ENCODE measurements around the gene SPNS2. TPM values are rescaled to one million over a fixed set of nuclear protein-coding genes. Genes with fewer than 3 reads are reported as not detected.
A peak's percentile ranks its signal among the peaks of the same experiment; 100 is the strongest.

The SPNS2 gene
- polyA plus RNA-seq, 1 donor (not counting 4 experiments of a cell fraction or from before 2014, with no cell fraction given), result 0.10 TPM

- Histone ChIP-seq H2AFZ (ENCODE audit: control insufficient read depth, low read length) (no peak overlapping the region), H3K9me1 (ENCODE audit: control insufficient read depth, extremely low read depth, insufficient read depth, low read length) (no peaks in the 10 kb centered on the region), H3K9me3 (ENCODE audit: control insufficient read depth, low read depth, low read length) (no peaks in the 10 kb centered on the region), H3K4me1 (ENCODE audit: control insufficient read depth, extremely low read depth, insufficient read depth, low read length) (peaks cover 22% of the 10 kb centered on the region), H3K27ac (ENCODE audit: control insufficient read depth, insufficient read depth, low read length) (no peak overlapping the region), H3K4me2 (ENCODE audit: control insufficient read depth, extremely low read depth, insufficient read depth, low read depth, low read length) (no peak overlapping the region), H4K20me1 (ENCODE audit: control insufficient read depth, extremely low read depth, insufficient read depth, low read length) (no peaks in the 10 kb centered on the region), H3K4me3 (ENCODE audit: control insufficient read depth in 2 of 3, extremely low read depth in 1 of 3, insufficient read depth in 2 of 3, low read depth in 1 of 3, low read length in 3 of 3) (no peak overlapping the region), H3K79me2 (ENCODE audit: control insufficient read depth, insufficient read depth, low read length) (no peaks in the 10 kb centered on the region), H3K9ac (ENCODE audit: control insufficient read depth, extremely low read depth, insufficient read depth, low read length) (no peak overlapping the region), H3K27me3 (ENCODE audit: control insufficient read depth, extremely low read depth, insufficient read depth, low read length) (no peaks in the 10 kb centered on the region), H3K36me3 (ENCODE audit: control insufficient read depth in 2 of 2, extremely low read depth in 1 of 2, insufficient read depth in 2 of 2, low read length in 2 of 2) (no peaks in the 10 kb centered on the region)
- FAIRE-seq (no peak), DNase-seq (ENCODE audit: low read depth, low spot score) (no peak)
- dilution Hi-C loops (cut with MboI; ENCODE audit: extremely low pct_ligation_motif_present, low sequenced_read_pairs), result no loop called here
- no peak for TF ChIP-seq CTCF (optimal IDR thresholded peaks at IDR 0.05 in 1 of 3, IDR thresholded peaks at IDR 0.05 in 1 of 3, conservative IDR thresholded peaks at IDR 0.05 in 1 of 3; ENCODE audit: extremely low read depth in 1 of 3, insufficient read depth in 2 of 3, low read length in 3 of 3)
- no peak for TF ChIP-seq EZH2 (IDR thresholded peaks at IDR 0.05; ENCODE audit: low read length)
These were observed 62.2 kb downstream of the SPNS2 start for GRCh38 chr17:4560837-4561256.

- Histone ChIP-seq H3K27ac (ENCODE audit: control insufficient read depth, insufficient read depth, low read length) (no peak overlapping the region), H3K79me2 (ENCODE audit: control insufficient read depth, insufficient read depth, low read length) (no peaks in the 10 kb centered on the region), H3K4me3 (ENCODE audit: control insufficient read depth in 2 of 3, extremely low read depth in 1 of 3, insufficient read depth in 2 of 3, low read depth in 1 of 3, low read length in 3 of 3) (peak overlapping the region in 1 of 3 experiments; percentile 11), H2AFZ (ENCODE audit: control insufficient read depth, low read length) (peak overlapping the region; percentile 27), H3K4me2 (ENCODE audit: control insufficient read depth, extremely low read depth, insufficient read depth, low read depth, low read length) (peak overlapping the region; percentile 61), H3K9me1 (ENCODE audit: control insufficient read depth, extremely low read depth, insufficient read depth, low read length) (no peaks in the 10 kb centered on the region), H3K36me3 (ENCODE audit: control insufficient read depth in 2 of 2, extremely low read depth in 1 of 2, insufficient read depth in 2 of 2, low read length in 2 of 2) (no peaks in the 10 kb centered on the region), H3K9ac (ENCODE audit: control insufficient read depth, extremely low read depth, insufficient read depth, low read length) (no peak overlapping the region), H3K27me3 (ENCODE audit: control insufficient read depth, extremely low read depth, insufficient read depth, low read length) (no peaks in the 10 kb centered on the region), H3K9me3 (ENCODE audit: control insufficient read depth, low read depth, low read length) (no peaks in the 10 kb centered on the region), H4K20me1 (ENCODE audit: control insufficient read depth, extremely low read depth, insufficient read depth, low read length) (no peaks in the 10 kb centered on the region), H3K4me1 (ENCODE audit: control insufficient read depth, extremely low read depth, insufficient read depth, low read length) (peaks cover 20% of the 10 kb centered on the region)
- FAIRE-seq, result no peak
- dilution Hi-C loops (cut with MboI; ENCODE audit: extremely low pct_ligation_motif_present, low sequenced_read_pairs), result no loop called here
- TF ChIP-seq CTCF (optimal IDR thresholded peaks at IDR 0.05 in 1 of 3, IDR thresholded peaks at IDR 0.05 in 1 of 3, conservative IDR thresholded peaks at IDR 0.05 in 1 of 3; ENCODE audit: extremely low read depth in 1 of 3, insufficient read depth in 2 of 3, low read length in 3 of 3) (no peak), EZH2 (IDR thresholded peaks at IDR 0.05; ENCODE audit: low read length) (no peak)
- DNase-seq (ENCODE audit: low read depth, low spot score), result no peak
These were observed 63.6 kb downstream of the SPNS2 start for GRCh38 chr17:4562015-4562969.
